Activated CD4-positive, alpha-beta memory T cell treated with anti-CD3 and anti-CD28 coated beads for 36 hours (primary cell): ENCODE data around the gene PRR30. TPM values are rescaled to one million over a fixed set of nuclear protein-coding genes. Genes with fewer than 3 reads are reported as not detected.

ENCODE experiments used
- CTCF ChIA-PET: fragments of 350-600 bp; sonication (Branson Sonifier 250); formaldehyde crosslinking; loops from one replicate; lab custom pipeline; 2021; ENCODE audit warnings: antibody characterized with exemption, inconsistent platforms; lab: Charles Lee
- POLR2A ChIA-PET: fragments of 350-600 bp; sonication (Branson Sonifier 250); formaldehyde crosslinking; loops from one replicate; lab custom pipeline; 2021; ENCODE audit warnings: antibody characterized with exemption; lab: Charles Lee
- DNase-seq: peaks from one replicate; pipeline ENCODE4 v3.0.0-alpha.2; 2020
- H3K27ac Mint-ChIP-seq: one replicate; pipeline ENCODE4 v1.8.0; 2021; ENCODE audit warnings: mixed read lengths
- H3K27me3 Mint-ChIP-seq: one replicate; pipeline ENCODE4 v1.8.0; 2021; ENCODE audit warnings: mixed read lengths
- H3K36me3 Mint-ChIP-seq: one replicate; pipeline ENCODE4 v1.8.0; 2021; ENCODE audit warnings: mixed read lengths
- H3K4me1 Mint-ChIP-seq: one replicate; pipeline ENCODE4 v1.8.0; 2021; ENCODE audit warnings: low read depth, mixed read lengths
- H3K4me3 Mint-ChIP-seq: one replicate; pipeline ENCODE4 v1.8.0; 2021; ENCODE audit warnings: mild to moderate bottlenecking, mixed read lengths
- H3K9me3 Mint-ChIP-seq: one replicate; pipeline ENCODE4 v1.8.0; 2021; ENCODE audit warnings: mixed read lengths
- intact Hi-C: fragments of 100-400 bp; cut with micrococcal nuclease; formaldehyde crosslinking; loops from one replicate; pipeline ENCODE4 v1.15.1; 2023
- total RNA-seq, 2 experiments: library from RNA; stranded (reverse); gene quantifications; one replicate each; pipeline ENCODE4 v1.2.3, GENCODE V29; 2021

PRR30 gene
- total RNA-seq, 2 experiments from 2014 or later = not detected

DNA sequence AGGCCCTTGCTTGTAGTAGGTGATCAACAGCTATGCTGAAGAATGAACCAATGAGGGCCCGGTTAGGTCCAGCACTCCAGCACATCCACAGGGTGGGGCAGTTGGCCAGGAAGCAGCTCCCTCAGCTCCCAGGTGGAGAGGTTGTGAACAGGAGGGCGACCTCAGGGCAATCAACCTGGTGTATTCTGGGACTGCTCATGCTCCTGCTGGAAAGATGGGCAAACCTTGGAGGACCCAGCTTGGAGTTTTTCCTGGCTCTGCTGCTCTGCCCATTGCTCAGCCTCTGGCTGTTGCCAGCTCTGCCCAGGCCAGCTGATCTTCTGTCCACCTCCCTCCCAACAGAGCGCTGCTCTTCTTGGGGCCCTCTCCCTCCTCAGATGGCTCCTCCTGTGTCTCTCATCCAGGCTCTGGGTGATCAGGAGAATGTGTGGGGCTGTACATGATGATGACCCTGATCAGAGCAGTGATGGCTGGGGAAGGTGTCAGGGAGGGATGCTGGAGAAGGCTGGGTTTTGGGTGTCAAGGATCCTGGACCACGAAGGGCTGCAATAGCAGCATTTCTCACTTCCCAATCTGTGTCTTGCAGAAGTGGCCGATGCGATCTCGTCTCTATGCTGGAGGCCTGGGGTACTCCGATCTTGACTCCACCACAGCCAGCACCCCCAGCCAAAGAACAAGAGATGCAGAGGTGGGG lies 13.0 kb upstream of the PRR30 start:
- no peak overlapping the region for H3K27ac Mint-ChIP-seq
- no peak for DNase-seq
- intact Hi-C loops = no loop called here
- H3K4me3 Mint-ChIP-seq = no peak overlapping the region
- POLR2A ChIA-PET = no interaction called here
- CTCF ChIA-PET = interaction anchor here (0.7 to 1.9 kb wide), 3 partner anchors 18 to 128 kb away, joined by 3 to 6 read pairs (median 5); no protein-coding TSS in a partner anchor
- no peaks in the 10 kb centered on the region for H3K9me3 Mint-ChIP-seq
- peaks cover 3% of the 10 kb centered on the region for H3K27me3 Mint-ChIP-seq
- no peaks in the 10 kb centered on the region for H3K4me1 Mint-ChIP-seq
- no peaks in the 10 kb centered on the region for H3K36me3 Mint-ChIP-seq

DNA sequence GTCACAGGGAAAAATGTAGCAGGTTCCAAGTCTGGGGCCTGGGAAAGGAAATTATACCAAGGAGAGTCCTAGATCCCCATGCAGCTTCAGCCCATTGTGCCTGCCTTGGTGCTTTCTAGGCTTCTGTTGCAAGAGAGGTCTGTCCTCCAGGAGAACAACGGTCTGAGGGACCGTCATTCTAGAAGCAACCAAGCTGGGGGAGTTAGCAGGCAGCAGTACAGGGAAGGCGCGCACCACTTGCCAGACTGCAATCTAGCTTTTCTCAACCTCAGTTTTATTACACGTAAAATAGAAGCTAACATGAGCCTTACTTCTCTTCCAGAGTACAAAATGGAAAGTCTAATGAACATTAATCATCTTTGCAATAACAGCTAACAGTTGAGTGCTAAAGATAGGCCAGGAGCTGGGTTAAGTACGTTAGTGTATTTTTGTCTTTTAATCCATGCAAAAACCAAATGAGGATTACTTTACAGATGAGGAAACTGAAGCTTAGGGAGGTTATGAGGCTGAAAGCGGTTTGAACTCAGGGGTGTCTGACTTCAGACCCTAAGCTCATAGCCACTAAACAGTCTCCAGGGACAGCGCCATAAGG lies 11.5 kb upstream of the PRR30 start:
- CTCF ChIA-PET = no interaction called here
- no peak for DNase-seq
- H3K4me1 Mint-ChIP-seq = no peaks in the 10 kb centered on the region
- H3K27me3 Mint-ChIP-seq = peaks cover 3% of the 10 kb centered on the region
- no peak overlapping the region for H3K27ac Mint-ChIP-seq
- no peaks in the 10 kb centered on the region for H3K36me3 Mint-ChIP-seq
- H3K4me3 Mint-ChIP-seq = no peak overlapping the region
- POLR2A ChIA-PET = no interaction called here
- no peaks in the 10 kb centered on the region for H3K9me3 Mint-ChIP-seq
- intact Hi-C loops = no loop called here

DNA sequence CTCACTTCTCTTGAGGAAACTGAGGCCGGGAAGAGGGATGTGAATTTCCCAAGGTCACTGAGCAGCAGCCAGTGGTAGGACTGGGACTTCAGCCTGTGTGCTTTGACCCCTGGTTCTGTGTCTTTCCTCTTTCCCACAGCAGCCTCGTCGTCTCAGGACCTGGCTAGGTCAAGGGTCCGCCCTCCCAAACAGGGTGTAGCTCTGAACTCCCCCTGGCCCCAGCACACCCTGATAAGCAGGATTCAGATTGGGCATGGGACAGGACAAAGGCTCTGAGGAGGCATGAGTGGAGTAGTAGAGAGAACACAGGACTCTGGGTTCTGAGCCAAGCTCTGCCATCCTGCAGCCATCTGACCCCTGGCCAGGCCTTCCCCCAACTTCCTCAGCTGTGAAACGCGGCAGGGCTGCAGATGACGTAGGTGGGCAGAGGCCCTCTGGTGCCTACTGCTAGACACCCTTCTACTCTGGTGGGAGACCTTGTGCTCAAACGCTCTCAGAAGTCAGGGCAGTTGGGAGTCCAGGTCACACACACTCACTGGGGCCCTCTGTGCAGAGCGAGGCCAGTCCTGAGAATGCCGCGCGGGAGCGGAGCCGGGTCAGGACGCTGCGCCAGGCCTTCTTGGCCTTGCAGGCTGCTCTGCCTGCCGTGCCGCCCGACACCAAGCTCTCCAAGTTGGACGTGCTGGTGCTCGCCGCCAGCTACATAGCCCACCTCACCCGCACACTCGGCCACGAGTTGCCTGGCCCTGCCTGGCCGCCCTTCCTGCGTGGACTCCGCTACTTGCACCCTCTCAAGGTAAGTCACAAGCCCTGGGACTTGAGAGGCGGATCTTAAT lies 10.6 kb upstream of the PRR30 start:
- intact Hi-C loops = no loop called here
- Mint-ChIP-seq H3K27me3 (peaks cover 3% of the 10 kb centered on the region), H3K9me3 (no peaks in the 10 kb centered on the region), H3K36me3 (no peaks in the 10 kb centered on the region), H3K4me1 (no peaks in the 10 kb centered on the region), H3K4me3 (no peak overlapping the region), H3K27ac (no peak overlapping the region)
- ChIA-PET POLR2A (no interaction called here), CTCF (no interaction called here)
- no peak for DNase-seq

DNA sequence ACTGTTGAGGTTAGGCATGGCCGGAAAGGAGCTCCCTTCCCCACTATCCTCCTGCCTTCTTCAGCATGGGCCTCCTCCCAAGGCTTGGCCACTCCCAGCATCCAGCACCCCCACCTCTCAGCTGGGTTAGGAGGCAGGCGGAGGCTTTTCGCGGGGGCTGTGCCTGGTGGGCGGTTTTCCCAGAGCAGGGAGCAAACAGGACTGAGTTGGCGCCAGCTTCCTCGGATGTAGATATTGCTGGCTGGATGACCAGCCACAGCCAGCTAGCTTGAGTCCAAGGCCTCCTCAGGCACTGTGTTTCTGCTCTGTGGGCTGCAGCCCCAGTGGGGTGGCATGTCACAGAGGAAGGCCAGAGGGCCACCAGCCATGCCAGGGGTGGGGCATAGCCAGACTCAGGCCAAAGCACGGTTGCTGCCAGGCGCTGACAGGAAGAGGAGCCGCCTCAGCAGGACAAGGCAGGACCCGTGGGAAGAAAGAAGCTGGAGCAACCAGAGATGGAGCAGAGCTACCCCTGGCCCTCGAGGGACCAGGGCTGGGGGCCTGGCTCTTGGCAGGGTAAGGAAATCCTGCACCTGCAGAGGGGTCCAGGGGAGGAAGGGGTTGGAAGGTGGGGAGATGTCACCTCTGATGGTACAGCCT lies 9.7 kb upstream of the PRR30 start, which contains the start of gene TCF23:
Gene TCF23 (plus strand): TSS at position 204 of the 639 bp plus-strand sequence. CDS start 130 bp downstream, at position 334.
- peaks cover 3% of the 10 kb centered on the region for H3K27me3 Mint-ChIP-seq
- CTCF ChIA-PET = interaction anchor here (1.1 kb wide), 1 partner anchor 154 kb away, joined by 3 read pairs; no protein-coding TSS in a partner anchor
- no peaks in the 10 kb centered on the region for H3K4me1 Mint-ChIP-seq
- H3K9me3 Mint-ChIP-seq = no peaks in the 10 kb centered on the region
- no peak within 1 kb of the TSS for H3K4me3 Mint-ChIP-seq
- no peaks in the 10 kb centered on the region for H3K36me3 Mint-ChIP-seq
- no peak within 1 kb of the TSS for H3K27ac Mint-ChIP-seq
- intact Hi-C loops = no loop called here
- POLR2A ChIA-PET = no interaction called here
- DNase-seq = no peak

DNA sequence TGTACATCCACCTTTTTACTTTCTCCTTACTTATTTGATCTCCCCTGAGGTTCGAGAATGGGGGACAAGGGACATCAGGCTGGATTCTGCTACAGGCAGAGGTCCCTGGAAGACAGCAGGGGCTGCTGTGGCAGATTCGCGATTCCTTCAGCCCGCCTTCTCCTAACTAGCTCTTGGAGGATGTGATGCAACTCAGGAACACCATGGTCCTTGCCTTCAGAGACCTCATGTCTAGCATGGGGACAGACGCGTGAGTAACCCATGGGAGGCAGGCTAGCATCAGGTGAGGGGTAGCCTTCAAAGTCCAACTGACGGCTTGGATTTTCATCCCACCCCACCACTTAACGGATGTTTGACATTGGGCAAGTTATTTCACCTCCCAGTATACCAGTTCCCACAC lies 8.7 kb upstream of the PRR30 start:
- no peak overlapping the region for H3K4me3 Mint-ChIP-seq
- POLR2A ChIA-PET = no interaction called here
- H3K36me3 Mint-ChIP-seq = no peaks in the 10 kb centered on the region
- no peaks in the 10 kb centered on the region for H3K4me1 Mint-ChIP-seq
- no peak overlapping the region for H3K27ac Mint-ChIP-seq
- intact Hi-C loops = no loop called here
- H3K9me3 Mint-ChIP-seq = peaks cover 4% of the 10 kb centered on the region
- CTCF ChIA-PET = interaction anchor here (1.1 kb wide), 1 partner anchor 155 kb away, joined by 3 read pairs; no protein-coding TSS in a partner anchor
- peaks cover 9% of the 10 kb centered on the region for H3K27me3 Mint-ChIP-seq
- no peak for DNase-seq

DNA sequence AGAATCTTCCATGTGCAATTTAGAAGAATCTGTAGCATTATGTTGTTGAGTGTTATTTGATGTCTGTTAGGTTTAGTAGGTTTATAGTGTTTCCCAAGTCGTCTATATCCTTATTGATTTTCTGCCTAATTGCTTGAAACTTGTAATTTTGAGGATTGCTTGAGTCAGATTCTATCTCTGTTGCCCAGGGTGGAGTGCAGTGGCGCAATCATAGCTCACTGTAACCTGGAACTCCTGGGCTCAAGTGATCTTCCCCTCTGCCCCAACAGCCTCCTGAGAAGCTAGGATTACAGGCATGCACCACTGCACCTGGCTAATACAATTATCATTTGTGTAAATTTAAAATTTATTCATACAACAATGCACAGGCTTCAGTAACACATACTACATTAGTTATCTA lies 6.5 kb upstream of the PRR30 start:
- peaks cover 6% of the 10 kb centered on the region for H3K9me3 Mint-ChIP-seq
- intact Hi-C loops = no loop called here
- no peaks in the 10 kb centered on the region for H3K4me1 Mint-ChIP-seq
- DNase-seq = no peak
- ChIA-PET CTCF (interaction anchor here (1.0 to 1.3 kb wide), 2 partner anchors 20 to 157 kb away, joined by 3 read pairs; no protein-coding TSS in a partner anchor), POLR2A (no interaction called here)
- no peak overlapping the region for H3K4me3 Mint-ChIP-seq
- peaks cover 15% of the 10 kb centered on the region for H3K27me3 Mint-ChIP-seq
- H3K27ac Mint-ChIP-seq = no peak overlapping the region
- H3K36me3 Mint-ChIP-seq = no peaks in the 10 kb centered on the region

DNA sequence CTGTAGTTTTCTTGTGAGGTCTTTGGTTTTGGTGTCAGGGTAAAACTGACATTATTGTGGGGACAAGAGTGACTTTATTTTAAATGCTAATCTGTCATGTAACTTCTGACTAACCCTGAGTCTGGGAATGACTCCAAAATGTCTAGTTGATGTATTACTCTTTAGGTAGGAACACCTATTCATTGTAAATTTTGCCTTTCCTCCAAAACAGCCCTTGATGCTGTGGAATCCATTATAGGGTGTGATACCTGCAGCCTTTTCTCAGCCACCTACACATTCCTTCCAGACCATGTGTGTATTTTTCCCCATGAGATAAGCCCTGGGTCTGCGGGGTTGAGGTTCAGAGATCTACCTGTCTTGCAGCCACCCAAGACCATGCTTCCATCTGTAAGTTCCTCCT lies 4.1 kb upstream of the PRR30 start:
- CTCF ChIA-PET = no interaction called here
- no peaks in the 10 kb centered on the region for H3K36me3 Mint-ChIP-seq
- H3K27ac Mint-ChIP-seq = no peak overlapping the region
- H3K27me3 Mint-ChIP-seq = peaks cover 15% of the 10 kb centered on the region
- POLR2A ChIA-PET = interaction anchor here (0.6 kb wide), 1 partner anchor 193 kb away, joined by 4 read pairs; no protein-coding TSS in a partner anchor
- DNase-seq = no peak
- no peaks in the 10 kb centered on the region for H3K4me1 Mint-ChIP-seq
- no peak overlapping the region for H3K4me3 Mint-ChIP-seq
- intact Hi-C loops = no loop called here
- H3K9me3 Mint-ChIP-seq = peaks cover 6% of the 10 kb centered on the region

DNA sequence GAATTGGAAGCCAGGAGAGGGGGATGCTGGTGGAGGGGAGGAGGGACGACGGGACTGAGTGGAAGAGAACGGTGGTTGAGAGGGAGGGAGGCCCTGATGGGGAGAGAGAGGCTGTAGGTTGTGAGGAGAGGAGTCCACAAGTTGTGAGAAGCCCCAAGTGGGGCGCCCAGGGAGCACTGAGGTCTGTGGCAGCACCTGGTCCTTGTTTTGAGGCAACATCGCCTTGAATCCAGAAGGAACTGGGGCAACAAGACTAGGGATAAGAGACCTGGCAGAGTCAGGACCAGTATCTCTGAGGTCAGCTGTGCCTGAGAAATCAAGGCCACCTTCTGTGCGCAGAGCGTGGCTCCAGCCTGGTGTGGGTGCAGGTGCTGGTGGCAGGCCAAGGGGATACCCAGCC lies 1.1 kb downstream of the PRR30 start:
- no peak overlapping the region for H3K4me3 Mint-ChIP-seq
- intact Hi-C loops = no loop called here
- ChIA-PET POLR2A (no interaction called here), CTCF (no interaction called here)
- peaks cover 7% of the 10 kb centered on the region for H3K27me3 Mint-ChIP-seq
- peaks cover 12% of the 10 kb centered on the region for H3K4me1 Mint-ChIP-seq
- H3K36me3 Mint-ChIP-seq = peaks cover 3% of the 10 kb centered on the region
- peaks cover 3% of the 10 kb centered on the region for H3K9me3 Mint-ChIP-seq
- DNase-seq = no peak
- no peak overlapping the region for H3K27ac Mint-ChIP-seq

DNA sequence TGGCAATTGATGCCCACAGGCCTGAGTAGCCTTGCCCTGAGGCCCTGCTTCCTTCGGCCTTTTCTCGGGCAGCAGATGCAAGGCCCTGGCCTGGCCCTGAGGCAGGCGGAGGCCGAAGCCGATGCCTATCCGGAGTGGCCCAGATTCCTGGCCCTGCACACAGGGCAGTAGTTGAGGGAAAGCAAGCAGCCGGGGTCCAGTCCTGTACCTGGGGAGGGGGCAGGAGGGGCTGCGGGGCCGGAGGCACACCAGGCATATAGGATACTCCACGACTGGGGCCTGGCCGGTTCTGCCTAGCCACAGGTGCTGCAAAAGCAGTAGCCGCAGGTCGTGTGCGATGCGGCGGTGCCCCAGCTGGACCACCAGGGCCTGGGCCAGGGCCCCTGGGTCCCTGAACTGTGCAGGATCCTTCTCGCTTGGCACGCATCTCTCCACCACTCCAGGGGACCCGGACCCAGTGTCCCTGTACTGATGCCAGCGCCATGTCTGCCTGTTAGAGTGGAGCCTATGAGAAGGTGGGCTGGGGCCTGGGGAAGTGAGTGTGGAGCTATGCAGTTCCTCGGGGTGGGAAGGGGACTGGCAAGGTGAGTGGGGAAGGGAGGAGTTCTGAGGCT lies 1.8 kb downstream of the PRR30 start:
- Mint-ChIP-seq H3K9me3 (no peaks in the 10 kb centered on the region), H3K4me1 (peaks cover 18% of the 10 kb centered on the region), H3K36me3 (peaks cover 8% of the 10 kb centered on the region), H3K27me3 (peaks cover 2% of the 10 kb centered on the region), H3K4me3 (no peak overlapping the region), H3K27ac (no peak overlapping the region)
- no peak for DNase-seq
- intact Hi-C loops = no loop called here
- ChIA-PET CTCF (no interaction called here), POLR2A (no interaction called here)

DNA sequence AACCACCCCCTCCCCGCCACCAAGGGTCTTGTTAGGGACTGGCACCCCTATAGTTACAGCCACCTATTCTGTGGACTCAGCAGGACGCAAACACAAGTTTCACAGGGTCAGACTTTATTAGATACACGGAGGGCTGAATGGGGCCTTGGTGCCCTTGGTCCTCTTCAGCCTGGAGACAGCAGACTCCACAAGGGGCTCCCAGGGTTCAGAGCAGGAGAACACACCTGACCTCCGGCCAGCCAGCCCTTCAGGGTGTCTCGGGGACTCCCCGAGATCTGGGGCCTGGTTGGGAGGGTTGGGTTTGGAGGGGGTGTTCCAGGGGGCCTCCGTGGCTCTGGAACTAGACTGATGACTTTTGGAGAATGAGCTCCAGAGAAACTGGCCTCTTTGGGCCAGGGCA lies 2.5 kb downstream of the PRR30 start:
- DNase-seq = no peak
- no peak overlapping the region for H3K27ac Mint-ChIP-seq
- no peak overlapping the region for H3K4me3 Mint-ChIP-seq
- H3K9me3 Mint-ChIP-seq = no peaks in the 10 kb centered on the region
- no peaks in the 10 kb centered on the region for H3K27me3 Mint-ChIP-seq
- intact Hi-C loops = no loop called here
- ChIA-PET POLR2A (interaction anchor here (1.0 kb wide), 1 partner anchor 13 kb away, joined by 3 read pairs; the partner anchor contains the start of gene ABHD1), CTCF (interaction anchor here (0.6 kb wide), 1 partner anchor 563 kb away, joined by 3 read pairs; no protein-coding TSS in a partner anchor)
- peaks cover 10% of the 10 kb centered on the region for H3K36me3 Mint-ChIP-seq
- H3K4me1 Mint-ChIP-seq = peaks cover 20% of the 10 kb centered on the region

DNA sequence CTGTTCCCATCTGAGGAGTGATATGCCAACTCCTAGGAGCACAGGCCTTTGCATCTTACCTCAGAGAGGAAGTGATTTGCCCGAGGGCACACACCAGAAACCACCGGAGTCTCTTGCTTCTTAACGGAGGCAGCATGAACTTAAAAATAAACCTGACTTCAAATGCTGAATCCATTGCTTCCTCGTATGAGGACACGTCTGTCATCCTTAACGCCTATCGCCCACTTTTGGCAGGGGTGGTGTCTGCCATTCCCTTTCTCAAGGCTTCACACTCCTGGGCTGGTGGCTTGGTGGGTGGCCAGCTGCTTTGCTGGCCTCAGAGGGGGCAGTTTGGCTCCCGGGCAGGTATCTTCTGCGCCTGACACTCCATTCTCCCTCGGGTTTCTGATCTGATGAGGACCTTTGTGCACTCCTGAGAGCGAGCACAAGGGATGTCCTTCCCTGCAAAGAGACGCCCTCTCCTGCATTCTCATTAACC lies 3.7 kb downstream of the PRR30 start:
- no peak for DNase-seq
- Mint-ChIP-seq H3K9me3 (no peaks in the 10 kb centered on the region), H3K27me3 (no peaks in the 10 kb centered on the region), H3K27ac (peak overlapping the region; percentile 56), H3K4me1 (peaks cover 20% of the 10 kb centered on the region), H3K4me3 (peak overlapping the region; percentile 89), H3K36me3 (peaks cover 15% of the 10 kb centered on the region)
- intact Hi-C loops = loop anchor here (2.0 kb wide), 1 partner anchor 65 kb away; the partner anchor contains the start of gene OST4
- CTCF ChIA-PET = no interaction called here
- POLR2A ChIA-PET = interaction anchor here (2.6 kb wide), 1 partner anchor 12 kb away, joined by 20 read pairs; the partner anchor contains the start of gene ABHD1
